HG03565 (cell line): ENCODE results near the gene ZNF710.

Experiments used
- ATAC-seq: cut with Tn5 transposase; IDR thresholded peaks from one replicate; pipeline ENCODE4 v1.9.1; 2021; ENCODE audit warnings: mild to moderate bottlenecking, moderate library complexity; ENCODE audit not compliant: unreplicated experiment

The ZNF710 gene

DNA sequence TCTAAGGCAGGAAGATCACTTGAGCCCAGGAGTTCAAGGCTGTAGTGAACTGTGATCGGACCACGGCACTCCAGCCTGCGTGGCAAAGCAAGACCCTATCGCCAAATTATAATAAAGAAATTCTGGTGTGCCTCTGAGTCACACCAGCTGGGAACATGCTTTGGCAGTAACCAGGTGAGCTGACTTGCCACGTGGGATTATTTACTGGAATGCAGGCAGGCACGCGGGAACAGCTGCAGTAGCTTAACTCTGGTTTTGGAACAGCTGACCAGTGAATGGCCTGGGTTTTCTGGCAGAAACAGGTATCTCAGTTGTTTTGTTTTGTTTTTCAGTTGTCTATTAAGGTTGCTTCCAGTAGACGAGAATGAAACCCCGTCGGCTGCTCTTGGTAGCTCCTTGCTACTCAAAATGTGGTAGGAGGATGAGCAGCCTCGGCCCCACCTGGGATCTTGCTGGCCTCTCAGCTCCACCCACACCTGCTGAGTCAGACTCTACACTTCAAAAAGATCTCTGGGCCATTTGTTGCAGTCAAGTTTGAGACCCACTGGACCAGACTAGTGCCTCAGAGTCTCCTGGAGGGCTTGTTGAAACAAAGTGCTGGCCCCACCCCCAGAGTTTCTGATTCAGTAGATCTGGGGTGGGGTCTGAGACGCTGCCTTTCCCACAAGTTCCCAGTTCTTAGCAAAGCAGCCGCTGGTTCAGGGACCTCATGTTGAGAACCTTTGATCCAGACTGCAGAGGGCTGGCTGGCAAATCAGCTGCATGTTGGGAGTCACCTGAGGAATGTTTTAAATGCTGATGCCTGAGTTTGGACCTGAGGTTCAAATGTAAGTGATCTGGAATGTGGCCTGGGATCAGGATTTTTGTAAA, 74.5 kb downstream of the ZNF710 start:
- ATAC-seq, result no peak

DNA sequence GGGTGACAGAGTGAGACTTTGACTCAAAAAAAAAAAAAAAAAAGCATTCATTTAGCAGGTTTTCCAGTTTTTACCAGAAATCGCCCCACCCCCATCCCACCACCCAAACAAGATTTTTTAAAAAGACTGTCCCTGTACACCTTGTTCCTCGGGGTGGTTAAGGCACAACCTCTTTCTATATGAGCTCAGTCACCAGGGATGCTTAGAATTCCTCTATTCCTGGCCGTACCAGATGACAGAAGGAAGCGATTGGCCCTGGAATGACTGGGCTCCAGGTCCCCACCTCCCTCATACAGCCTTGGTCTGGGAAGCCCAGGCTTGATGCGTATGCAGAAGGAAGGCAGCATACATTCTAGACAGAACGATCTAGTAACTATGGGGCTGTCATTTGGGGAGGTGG, 75.6 kb downstream of the ZNF710 start:
- ATAC-seq, result no peak

DNA sequence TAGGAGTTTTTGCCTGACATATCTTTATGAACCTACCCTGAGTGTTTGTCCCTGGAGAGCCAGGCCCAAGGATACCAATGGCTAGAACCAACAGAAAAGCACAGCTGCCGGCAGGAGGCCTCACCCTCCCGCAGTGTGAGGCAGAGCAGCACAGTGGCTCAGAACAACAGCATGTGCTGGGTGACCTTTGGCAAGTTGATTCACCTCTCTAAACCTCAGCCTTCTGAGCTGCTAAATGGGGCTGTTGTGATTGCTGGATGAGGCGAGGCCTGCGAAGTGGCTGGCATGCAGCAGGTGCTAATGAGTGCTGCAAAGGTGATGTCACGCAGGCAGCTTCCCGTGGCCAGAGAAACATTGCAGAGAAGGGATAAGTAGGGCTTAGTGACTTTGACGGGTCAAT, 77.8 kb downstream of the ZNF710 start:
- no peak for ATAC-seq

DNA sequence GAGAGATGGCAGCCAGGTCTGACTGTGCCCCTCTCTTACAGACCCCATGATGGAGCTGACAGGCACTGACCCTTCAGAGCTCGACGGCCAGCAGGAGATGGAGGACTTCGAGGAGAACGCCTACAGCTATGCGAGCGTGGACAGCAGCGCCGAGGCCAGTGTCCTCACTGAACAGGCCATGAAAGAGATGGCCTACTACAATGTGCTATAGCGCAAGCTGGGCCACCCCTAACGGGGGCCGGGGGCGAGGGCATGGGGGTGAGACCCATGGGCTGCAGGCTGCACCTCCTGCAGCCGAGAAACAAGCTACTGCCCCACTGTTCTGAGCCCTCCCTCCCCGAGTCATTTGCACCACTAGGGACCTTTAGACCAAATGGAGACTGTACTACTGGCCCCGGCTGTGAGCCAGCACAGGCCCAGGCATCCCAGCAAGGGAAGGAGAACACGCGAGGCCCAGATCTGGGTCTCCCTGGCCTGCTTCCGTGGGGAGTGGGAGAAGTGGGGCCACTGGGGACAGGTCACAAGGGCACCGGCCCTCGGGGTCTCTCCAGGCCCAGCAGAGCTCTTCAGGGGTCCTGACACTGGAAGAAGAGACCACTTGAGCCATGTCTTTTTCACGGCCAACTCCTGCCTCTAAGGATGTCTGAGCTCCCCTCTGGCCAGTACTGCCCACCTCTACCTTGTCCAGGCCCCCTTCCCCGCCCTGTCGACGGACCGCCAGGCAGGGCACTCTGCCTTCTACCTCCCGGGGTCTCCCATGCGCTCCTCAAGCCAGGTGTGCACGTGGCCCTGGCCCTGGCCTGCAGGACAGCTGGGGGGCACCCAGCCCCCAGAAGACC, 78.7 kb downstream of the ZNF710 start:
- ATAC-seq, result no peak

DNA sequence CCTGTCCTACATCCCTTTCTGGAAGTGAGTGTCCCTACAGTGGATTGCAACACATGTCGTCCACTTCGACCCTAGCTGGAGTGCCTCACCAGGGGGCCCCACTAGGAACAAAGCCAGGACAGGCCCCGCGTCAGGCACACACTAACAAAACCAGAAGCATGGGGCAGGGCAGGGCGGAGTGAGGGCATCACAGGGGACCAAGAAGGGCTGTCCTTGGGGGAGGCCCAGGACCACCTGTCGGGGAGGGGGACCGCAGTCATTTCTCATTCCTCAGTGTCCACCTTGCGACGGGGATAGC, 79.3 kb downstream of the ZNF710 start:
- ATAC-seq, result no peak

DNA sequence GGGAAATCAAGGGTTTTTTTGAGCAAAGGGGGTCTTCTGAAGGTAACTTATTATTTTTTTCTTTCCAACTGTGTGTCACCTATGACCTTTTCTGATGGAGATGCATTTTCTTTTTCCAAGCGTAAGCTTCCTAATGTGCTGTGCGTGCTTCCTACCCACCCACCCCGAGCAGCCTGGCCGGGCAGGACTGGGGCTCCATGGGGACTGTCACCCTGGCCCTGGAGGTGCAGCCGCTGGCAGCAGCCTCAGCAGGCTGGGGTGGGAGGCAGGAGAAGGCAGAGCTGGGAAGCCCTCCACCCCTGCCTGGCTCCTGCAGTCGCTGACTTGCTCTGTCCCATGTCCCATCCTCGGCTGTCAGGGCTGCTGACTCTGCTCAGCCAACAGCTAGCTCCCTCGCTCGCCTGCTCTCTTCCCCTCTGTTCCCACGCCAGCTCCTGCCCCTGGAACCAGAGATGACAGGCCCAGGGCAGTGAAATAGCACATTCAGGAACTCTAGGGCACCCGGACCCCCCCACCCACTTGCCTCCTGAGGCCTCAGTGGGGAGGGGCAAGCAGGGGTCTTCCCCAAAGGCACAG, 79.8 kb downstream of the ZNF710 start:
- ATAC-seq, result no peak

DNA sequence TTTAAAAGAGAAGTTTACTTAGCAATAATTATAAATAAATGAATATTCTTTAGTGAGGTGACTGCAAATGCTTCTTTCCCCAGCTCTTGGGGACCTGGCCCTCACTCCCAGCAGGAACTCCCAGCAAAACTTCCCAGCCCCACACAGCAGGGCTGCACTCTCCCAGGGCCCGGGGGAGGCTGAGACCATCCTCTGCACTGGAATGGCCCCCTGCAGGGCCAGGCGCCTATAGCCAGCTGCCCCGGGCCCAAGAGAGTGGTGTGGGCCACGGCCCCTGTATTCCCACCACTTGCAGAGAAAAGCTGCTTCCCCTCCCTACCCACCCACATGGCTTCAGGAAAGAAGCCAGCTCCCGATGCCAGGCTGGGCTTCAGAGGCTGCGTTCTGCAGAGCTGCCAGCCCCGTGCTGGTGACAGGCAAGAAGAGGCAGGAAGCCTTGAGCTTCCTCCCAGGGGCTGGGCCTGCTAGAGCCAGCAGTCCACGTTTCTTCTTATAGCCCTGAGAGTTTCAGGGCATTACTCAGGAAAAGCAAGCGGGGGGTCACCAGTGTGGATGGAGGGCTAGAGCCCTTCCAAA, 81.1 kb downstream of the ZNF710 start:
- no peak for ATAC-seq

DNA sequence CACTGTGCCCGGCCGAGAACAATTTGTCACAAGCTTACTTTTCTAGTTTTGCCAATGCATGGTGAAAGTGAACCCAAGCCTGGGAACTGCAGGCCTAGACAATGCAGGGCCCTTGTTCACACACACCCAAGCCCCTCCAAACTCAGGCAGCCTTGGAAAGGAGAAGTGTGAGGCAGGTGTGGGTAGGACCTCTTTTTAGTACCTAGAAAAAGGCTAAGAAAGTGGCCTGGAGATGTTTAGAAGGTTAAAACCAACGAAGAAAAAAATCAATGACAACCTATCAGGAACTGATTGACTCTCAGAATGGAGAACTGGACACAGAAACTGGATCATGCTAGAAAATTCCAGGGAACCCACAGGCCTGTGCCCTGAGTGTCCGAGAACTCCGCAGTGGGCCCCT, 82.3 kb downstream of the ZNF710 start:
- no peak for ATAC-seq

DNA sequence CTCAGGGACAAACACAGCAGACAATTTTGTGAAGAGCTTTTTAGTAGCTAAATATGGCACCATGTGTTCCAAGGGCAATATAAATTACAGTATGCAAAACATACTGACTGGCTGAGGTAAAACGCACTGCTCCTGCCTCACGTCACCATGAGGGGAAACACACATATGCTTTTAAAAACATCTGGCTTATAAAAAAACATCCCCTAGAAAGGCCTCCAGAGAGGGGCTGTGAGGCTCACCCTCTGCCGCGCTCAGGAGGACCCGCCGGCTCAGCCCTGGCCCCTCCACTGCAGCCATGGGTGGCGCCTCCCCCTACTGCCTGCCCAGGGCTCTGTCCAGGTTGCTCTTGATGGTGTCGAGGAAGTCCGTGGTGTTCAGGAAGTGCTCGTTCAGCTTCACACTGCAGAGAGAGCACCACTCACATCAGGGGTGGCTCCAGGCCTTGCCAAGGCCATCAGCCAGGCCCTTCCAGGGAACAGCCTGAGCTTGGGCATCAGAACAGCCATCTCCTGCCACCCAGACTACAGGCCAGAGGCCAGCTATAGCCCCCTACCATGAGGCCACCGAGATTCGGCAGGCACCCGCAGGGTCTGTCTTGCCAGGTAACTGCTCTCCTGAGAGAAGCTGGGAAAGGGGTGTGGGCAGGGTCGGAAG, 83.0 kb downstream of the ZNF710 start:
- ATAC-seq, result no peak

DNA sequence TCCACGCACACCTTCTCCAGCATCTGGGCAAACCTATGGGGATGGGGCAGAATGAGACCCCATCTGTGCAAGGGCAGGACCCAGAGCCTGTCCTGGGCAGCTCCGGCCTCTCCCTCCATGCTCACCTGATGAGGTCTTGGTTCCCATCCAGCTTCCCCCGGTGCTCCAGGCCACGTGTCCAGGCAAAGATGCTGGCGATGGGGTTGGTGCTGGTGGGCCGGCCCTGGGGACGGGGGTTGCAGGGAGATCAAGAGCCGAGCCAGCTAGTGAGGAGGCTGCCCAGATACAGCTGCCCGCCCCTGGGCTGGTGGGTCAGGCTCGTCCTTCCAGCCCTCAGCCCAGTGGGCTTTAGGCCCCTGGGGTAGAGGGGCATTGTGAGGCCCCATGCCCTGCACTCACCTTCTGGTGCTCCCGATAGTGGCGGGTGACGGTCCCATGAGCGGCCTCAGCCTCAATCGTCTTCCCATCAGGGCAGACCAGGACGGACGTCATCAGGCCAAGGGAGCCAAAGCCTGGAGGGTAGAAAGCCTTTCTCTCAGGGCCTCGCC, 83.8 kb downstream of the ZNF710 start:
- ATAC-seq, result no peak

DNA sequence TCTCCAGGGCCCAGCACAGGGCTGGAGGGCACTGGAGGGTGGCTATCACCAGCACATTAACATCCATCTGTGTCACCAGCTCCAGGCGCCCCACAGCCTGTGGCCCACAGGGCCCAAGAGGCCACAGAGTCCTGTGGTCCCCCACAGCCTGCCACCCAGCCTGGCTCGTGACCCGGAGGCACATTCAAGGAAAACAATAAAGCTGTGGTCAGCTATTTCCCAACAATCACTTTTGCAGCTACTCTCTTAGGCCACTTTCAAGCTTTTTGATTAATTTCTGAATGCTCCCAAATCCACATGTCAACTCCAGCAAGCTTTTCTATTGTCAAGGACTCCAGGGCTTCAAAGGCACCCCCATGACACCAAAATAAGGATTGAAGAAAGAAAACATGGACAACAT, 84.4 kb downstream of the ZNF710 start:
- ATAC-seq, result no peak

DNA sequence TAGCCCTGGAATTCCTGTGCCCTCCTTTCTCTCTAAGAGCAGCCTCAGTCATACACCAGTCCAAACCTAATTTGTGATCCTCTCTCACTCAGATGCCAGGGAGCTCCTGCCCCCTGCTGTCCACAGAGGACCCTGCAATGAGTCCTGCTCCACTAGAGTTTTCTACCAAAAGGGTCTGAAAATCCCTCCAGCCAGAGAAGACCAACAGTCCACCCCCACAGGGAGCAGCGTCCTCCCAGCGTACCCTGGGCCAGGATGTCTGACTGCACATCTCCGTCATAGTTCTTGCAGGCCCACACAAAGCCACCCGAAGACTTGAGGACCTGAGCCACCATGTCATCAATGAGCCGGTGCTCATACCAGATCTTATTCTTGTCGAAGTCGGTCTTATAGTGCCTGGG, 85.7 kb downstream of the ZNF710 start:
- ATAC-seq, result no peak

DNA sequence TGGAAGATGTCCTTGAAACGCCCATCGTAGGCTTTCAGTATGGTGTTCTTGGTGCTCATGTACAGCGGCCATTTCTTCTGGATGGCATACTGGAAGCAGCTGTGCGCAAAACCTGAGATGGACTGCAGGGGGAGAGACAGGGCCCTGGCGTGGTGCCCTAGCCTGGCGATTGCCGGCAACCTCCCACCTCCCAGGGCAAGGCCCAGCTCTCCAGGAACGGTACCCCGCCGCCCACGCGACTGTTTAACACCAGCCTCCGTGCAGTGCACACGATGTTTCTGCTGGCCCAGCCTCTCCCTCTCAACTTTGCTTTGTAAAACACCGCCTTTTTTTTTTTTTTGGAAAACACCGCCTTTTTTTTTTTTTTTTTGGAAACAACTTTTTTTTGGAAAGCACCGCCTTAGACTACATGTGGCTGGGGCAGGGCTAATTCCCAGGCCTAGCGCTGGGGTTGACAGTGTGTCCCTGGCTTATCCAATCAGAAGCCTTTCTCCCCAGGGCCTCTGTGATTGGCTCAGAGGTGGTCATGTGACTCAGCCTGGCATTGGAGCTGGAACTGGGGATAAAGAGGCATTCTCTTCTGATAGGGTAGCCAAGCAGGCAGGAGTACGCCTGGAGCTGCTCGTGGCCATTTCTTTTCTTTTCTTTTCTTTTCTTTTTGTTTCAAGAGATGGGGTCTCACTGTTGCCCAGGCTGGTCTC, 86.5 kb downstream of the ZNF710 start:
- ATAC-seq, result no peak

DNA sequence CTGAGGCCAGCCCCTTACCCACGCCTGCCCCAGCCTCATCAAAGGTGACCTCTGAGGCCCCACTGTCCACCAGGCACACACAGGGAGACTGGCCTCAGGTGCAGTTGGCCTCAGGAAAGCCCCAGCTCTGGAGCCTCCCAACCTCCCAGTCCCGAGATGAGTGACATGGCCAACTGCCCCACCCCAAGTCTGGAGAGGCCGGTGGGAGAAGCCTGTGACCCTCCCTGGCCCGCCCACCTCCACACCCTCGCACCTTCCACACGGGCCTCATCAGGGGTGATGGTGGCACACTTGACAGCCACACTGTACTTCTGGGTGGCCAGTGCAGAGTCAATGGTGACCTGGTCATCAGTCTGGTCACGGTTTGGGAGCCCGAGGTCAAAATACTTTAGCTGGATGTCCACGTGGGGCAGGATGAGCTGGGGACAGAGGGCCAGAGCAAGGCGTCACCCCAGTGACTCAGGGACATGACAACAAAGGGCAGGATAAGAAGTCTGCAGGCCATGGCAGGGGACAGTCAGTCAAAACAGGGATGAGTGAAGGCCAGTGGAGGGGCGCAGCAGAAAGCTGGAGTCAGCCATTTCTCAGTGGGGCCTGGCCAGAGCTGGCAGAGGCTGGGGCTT, 89.2 kb downstream of the ZNF710 start:
- ATAC-seq, result no peak

DNA sequence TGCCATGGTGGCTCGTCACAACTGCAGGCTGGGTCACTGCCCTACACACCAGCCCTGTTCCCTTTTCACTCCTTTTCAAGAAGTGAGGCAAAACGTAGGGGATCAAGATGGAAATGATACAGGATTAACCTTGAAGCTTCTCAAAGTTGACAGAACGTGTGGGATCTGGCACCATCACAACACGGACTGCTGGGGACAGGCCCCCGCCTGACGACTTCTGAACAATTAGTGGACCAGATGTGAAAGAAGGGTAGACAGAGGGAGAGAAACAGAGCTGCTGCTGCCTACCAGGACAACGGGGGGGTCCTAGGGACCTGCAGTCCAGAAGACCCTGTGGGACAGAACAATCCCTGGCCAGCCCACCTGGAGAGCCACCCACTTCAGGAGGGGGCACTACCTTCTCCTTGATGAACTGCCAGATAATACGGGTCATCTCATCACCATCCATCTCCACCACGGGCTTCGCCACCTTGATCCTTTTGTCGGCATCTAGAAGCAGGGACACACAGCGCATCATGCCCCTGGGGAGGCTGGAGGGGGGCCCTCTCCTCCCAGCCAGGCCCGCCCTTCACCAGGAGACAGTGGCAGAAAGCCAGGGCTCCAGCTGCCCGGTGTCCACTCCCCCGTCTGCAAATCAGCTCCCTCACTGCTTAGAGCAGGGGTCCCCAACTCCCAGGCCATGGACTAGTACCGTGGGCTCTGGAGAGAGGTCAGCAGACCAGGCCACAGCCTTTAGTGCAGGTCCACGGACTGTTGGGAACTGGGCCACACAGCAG, 90.2 kb downstream of the ZNF710 start:
- ATAC-seq, result no peak

DNA sequence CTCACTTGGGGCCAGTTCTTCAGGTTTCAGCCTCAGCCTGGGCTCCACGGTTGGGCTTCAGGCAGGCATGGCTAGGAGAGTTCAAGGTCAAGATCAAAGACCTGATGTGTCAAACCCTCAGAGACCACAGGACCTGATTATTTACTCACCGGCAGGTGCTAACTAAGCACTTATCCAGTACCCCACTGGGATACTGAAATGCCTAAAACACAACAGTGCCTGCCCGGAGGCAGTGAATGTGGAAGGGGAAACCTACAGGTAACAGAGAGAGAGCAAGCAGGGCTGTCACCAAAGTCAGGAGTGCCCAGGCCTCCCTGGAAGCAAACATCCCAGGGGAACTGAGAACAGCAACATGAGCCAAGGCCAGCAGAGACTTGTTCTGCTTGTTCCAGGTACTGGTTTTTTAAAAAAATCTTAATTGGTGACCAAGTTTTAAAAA, 94.4 kb downstream of the ZNF710 start:
- ATAC-seq, result no peak

DNA sequence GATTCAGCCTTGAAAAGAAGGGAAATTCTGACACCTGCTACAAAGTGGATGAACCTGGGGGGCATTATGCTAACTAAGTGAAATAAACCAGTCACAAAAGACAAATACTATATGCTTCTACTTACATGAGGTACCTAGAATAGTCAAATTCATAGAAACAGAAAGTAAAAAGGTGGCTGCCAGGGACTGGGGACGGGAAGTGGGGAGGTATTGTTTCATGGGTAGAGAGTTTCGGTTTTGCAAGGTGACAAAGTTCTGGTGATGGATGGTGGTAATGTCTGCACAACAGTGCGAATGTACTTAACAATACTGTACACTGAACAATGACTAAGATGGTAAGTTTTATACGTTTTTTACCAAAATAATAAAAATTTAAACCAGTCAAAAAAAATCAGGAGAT, 96.4 kb downstream of the ZNF710 start:
- ATAC-seq, result peak; percentile 56

DNA sequence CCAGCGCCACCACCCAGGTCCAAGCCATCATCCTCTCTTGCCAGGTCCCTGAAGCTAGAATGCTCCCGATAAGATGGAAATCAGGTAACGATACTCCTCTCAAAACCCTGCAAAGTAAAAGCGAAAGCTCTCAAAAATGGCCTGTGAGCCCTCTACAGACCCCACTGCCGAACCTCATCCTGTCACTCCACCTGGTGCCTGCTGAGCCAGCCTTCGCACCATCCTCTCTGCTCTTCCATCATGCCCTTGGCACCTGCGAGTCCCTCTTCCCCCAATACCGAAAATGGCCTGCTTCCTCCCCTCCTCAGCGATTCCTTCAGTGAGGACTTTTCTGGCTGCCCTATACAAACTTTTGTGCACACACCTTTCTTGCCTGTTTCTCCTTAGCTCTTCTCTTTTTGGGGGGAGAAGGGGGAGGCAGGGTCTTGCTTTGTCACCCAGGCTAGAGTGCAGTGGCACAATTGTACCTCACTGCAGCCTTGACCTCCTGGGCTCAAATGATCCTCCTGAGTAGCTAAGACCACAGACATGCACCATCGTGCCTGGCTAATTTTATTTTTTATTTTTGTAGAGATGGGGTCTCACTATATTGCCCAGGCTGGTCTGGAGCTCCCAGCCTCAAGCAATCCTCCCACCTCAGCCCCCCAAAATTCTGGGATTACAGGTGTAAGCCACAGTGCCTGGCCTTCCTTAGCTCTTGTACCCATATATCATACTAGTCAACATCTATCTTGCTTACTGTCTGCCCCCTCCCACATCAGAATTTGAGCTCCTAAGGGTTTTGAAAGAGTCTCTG, 98.1 kb downstream of the ZNF710 start:
- no peak for ATAC-seq
